Activated B cell treated with CpG ODN at 0.5 μM for 24 hours (primary cell): ENCODE data around the gene ZIC3. TPM values are rescaled to one million over a fixed set of nuclear protein-coding genes. Genes with fewer than 3 reads are reported as not detected.

Experiments
- ATAC-seq: fragments of 200-7000 bp; cut with Tn5 transposase; one replicate; pipeline ENCODE4 v1.10.0; 2021; ENCODE audit warnings: low read depth, mild to moderate bottlenecking, moderate library complexity
- CTCF ChIA-PET: fragments of 350-600 bp; sonication (Branson Sonifier 250); formaldehyde crosslinking; loops from one replicate; lab custom pipeline; 2021; ENCODE audit warnings: antibody characterized with exemption; lab: Charles Lee
- POLR2A ChIA-PET: fragments of 350-600 bp; sonication (Branson Sonifier 250); formaldehyde crosslinking; loops from one replicate; lab custom pipeline; 2021; ENCODE audit warnings: antibody characterized with exemption; lab: Charles Lee
- DNase-seq: peaks from one replicate; pipeline ENCODE4 v3.0.0; 2022
- H3K27ac Mint-ChIP-seq: one replicate; pipeline ENCODE4 v1.8.0; 2020; ENCODE audit warnings: mixed read lengths
- H3K27me3 Mint-ChIP-seq: one replicate; pipeline ENCODE4 v1.8.0; 2021; ENCODE audit warnings: mixed read lengths
- H3K36me3 Mint-ChIP-seq: one replicate; pipeline ENCODE4 v1.8.0; 2021; ENCODE audit warnings: low read depth, mixed read lengths
- H3K4me1 Mint-ChIP-seq: one replicate; pipeline ENCODE4 v1.8.0; 2021; ENCODE audit warnings: mixed read lengths
- H3K4me3 Mint-ChIP-seq: one replicate; pipeline ENCODE4 v1.8.0; 2020; ENCODE audit warnings: mild to moderate bottlenecking, mixed read lengths
- H3K9me3 Mint-ChIP-seq: one replicate; pipeline ENCODE4 v1.8.0; 2020; ENCODE audit warnings: mixed read lengths
- CTCF ChIP-seq: fragments of 200-600 bp; IDR thresholded peaks from one replicate; pipeline ENCODE4 v1.8.0; 2022; ENCODE audit warnings: antibody characterized with exemption, mild to moderate bottlenecking
- intact Hi-C: fragments of 100-400 bp; cut with micrococcal nuclease; formaldehyde crosslinking; loops from one replicate; pipeline ENCODE4 v1.15.1; 2024
- total RNA-seq: library from RNA; stranded (reverse); gene quantifications from 2 replicates; pipeline ENCODE4 v1.2.3, GENCODE V29; 2022

Gene ZIC3
- total RNA-seq, 1 donor from 2014 or later = not detected

- no peak for TF ChIP-seq CTCF
- H3K36me3 Mint-ChIP-seq = no peaks in the 10 kb centered on the region
- peaks cover 28% of the 10 kb centered on the region for H3K27me3 Mint-ChIP-seq
- ChIA-PET POLR2A (no interaction called here), CTCF (no interaction called here)
- ATAC-seq = no peak
- H3K27ac Mint-ChIP-seq = no peak overlapping the region
- H3K9me3 Mint-ChIP-seq = no peaks in the 10 kb centered on the region
- no peak for DNase-seq
- H3K4me1 Mint-ChIP-seq = peaks cover 11% of the 10 kb centered on the region
- H3K4me3 Mint-ChIP-seq = no peak overlapping the region
- intact Hi-C loops = loop anchor here (5.0 kb wide), 1 partner anchor 142 kb away; no protein-coding TSS in a partner anchor
These were observed 3.0 kb downstream of the ZIC3 start for GRCh38 chrX:137568741-137569469.

- H3K27me3 Mint-ChIP-seq = peaks cover 28% of the 10 kb centered on the region
- H3K36me3 Mint-ChIP-seq = no peaks in the 10 kb centered on the region
- no peak overlapping the region for H3K27ac Mint-ChIP-seq
- no peak for DNase-seq
- ChIA-PET CTCF (no interaction called here), POLR2A (no interaction called here)
- H3K4me1 Mint-ChIP-seq = peaks cover 11% of the 10 kb centered on the region
- ATAC-seq = no peak
- no peaks in the 10 kb centered on the region for H3K9me3 Mint-ChIP-seq
- H3K4me3 Mint-ChIP-seq = no peak overlapping the region
- intact Hi-C loops = loop anchor here (5.0 kb wide), 1 partner anchor 142 kb away; no protein-coding TSS in a partner anchor
- no peak for TF ChIP-seq CTCF
These were observed 3.6 kb downstream of the ZIC3 start for GRCh38 chrX:137569470-137569891.

GRCh38 chrX:137573324-137574101 is 7.6 kb downstream of the ZIC3 start:
- intact Hi-C loops = no loop called here
- peaks cover 28% of the 10 kb centered on the region for H3K27me3 Mint-ChIP-seq

GRCh38 chrX:137574102-137574783 is 8.3 kb downstream of the ZIC3 start:
- no peak for DNase-seq
- no peak for TF ChIP-seq CTCF
- intact Hi-C loops = no loop called here
- H3K9me3 Mint-ChIP-seq = no peaks in the 10 kb centered on the region
- peaks cover 28% of the 10 kb centered on the region for H3K27me3 Mint-ChIP-seq
- H3K4me3 Mint-ChIP-seq = no peak overlapping the region
- ATAC-seq = no peak
- no peak overlapping the region for H3K27ac Mint-ChIP-seq
- CTCF ChIA-PET = no interaction called here
- POLR2A ChIA-PET = no interaction called here
- H3K36me3 Mint-ChIP-seq = no peaks in the 10 kb centered on the region
- H3K4me1 Mint-ChIP-seq = no peaks in the 10 kb centered on the region

More at GRCh38 chrX:137573324-137574101, 7.6 kb downstream of the ZIC3 start:
- POLR2A ChIA-PET = no interaction called here
- DNase-seq = no peak
- no peak for TF ChIP-seq CTCF
- Mint-ChIP-seq H3K9me3 (no peaks in the 10 kb centered on the region), H3K27ac (no peak overlapping the region), H3K36me3 (no peaks in the 10 kb centered on the region), H3K4me1 (no peaks in the 10 kb centered on the region), H3K4me3 (no peak overlapping the region)
- CTCF ChIA-PET = no interaction called here
- ATAC-seq = no peak
